Measurements from ENCODE around the gene FAM135A.

DNA sequence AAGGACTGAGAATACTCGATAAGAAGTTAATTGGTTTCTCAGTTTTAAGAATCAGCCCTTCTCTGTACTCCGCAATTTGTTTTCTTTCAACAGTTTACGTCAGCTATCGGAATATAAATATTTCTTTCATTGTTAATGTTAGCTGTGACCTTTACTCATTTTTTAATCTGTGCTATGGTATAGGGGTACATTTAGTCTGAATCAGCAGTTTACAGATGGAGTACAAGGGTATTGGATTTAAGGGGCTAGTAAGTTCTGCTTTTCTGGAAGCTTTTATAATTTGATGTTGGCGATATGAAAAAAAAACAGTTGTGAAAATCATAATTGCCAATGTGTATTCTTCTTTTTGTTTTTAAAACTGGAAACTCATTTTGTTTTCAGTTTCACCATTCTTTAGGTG lies 23.0 kb downstream of the FAM135A start:
- TF ChIP-seq, protein P1, sequence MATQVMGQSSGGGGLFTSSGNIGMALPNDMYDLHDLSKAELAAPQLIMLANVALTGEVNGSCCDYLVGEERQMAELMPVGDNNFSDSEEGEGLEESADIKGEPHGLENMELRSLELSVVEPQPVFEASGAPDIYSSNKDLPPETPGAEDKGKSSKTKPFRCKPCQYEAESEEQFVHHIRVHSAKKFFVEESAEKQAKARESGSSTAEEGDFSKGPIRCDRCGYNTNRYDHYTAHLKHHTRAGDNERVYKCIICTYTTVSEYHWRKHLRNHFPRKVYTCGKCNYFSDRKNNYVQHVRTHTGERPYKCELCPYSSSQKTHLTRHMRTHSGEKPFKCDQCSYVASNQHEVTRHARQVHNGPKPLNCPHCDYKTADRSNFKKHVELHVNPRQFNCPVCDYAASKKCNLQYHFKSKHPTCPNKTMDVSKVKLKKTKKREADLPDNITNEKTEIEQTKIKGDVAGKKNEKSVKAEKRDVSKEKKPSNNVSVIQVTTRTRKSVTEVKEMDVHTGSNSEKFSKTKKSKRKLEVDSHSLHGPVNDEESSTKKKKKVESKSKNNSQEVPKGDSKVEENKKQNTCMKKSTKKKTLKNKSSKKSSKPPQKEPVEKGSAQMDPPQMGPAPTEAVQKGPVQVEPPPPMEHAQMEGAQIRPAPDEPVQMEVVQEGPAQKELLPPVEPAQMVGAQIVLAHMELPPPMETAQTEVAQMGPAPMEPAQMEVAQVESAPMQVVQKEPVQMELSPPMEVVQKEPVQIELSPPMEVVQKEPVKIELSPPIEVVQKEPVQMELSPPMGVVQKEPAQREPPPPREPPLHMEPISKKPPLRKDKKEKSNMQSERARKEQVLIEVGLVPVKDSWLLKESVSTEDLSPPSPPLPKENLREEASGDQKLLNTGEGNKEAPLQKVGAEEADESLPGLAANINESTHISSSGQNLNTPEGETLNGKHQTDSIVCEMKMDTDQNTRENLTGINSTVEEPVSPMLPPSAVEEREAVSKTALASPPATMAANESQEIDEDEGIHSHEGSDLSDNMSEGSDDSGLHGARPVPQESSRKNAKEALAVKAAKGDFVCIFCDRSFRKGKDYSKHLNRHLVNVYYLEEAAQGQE (tag by site-specific recombination; IDR thresholded peaks at IDR 0.05): no peak
- TF ChIP-seq, protein P2, sequence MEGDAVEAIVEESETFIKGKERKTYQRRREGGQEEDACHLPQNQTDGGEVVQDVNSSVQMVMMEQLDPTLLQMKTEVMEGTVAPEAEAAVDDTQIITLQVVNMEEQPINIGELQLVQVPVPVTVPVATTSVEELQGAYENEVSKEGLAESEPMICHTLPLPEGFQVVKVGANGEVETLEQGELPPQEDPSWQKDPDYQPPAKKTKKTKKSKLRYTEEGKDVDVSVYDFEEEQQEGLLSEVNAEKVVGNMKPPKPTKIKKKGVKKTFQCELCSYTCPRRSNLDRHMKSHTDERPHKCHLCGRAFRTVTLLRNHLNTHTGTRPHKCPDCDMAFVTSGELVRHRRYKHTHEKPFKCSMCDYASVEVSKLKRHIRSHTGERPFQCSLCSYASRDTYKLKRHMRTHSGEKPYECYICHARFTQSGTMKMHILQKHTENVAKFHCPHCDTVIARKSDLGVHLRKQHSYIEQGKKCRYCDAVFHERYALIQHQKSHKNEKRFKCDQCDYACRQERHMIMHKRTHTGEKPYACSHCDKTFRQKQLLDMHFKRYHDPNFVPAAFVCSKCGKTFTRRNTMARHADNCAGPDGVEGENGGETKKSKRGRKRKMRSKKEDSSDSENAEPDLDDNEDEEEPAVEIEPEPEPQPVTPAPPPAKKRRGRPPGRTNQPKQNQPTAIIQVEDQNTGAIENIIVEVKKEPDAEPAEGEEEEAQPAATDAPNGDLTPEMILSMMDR (tag by site-specific recombination; IDR thresholded peaks at IDR 0.05): no peak
- no peak for TF ChIP-seq ZNF112 (tag by site-specific recombination; IDR thresholded peaks at IDR 0.05)

All from HEK293 (cell line).